ENCODE data around the gene PLEK. TPM values are rescaled to one million over a fixed set of nuclear protein-coding genes. Genes with fewer than 3 reads are reported as not detected.
"Not testable (repeated sequence)": the region's sequence is repeated elsewhere in the genome, so short reads cannot be mapped to it uniquely, and the experiment has no call there.

The PLEK gene
- total and polyA plus RNA-seq, 2 donors (not counting 1 experiment from before 2014, with no cell fraction given) = 39.9 to 78.3 TPM

DNA sequence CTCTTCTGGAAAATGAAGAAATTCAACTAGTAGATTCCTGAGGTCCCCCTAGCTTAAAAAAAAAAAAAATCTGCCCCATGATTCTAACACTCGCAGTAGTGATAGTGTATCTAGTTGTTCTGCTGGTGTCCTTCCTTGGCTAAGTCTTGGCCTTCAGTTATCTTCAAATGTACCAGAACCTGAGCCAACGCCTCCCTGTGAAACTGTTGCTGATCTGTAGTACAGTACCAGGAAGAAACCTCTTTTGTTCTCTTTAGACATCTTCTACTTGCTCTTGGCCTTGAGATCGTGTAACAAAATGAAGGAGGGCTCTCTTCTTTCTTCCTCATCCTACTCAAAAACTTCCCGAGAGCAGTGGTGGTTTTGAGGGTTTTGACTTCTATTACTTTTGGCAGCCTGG lies 31.0 kb downstream of the PLEK start:
- Histone ChIP-seq H2AFZ (ENCODE audit: insufficient read depth, low read depth, low read length, poor library complexity, severe bottlenecking) (no peak overlapping the region), H3K79me2 (ENCODE audit: control insufficient read depth, insufficient read depth, low read length) (peaks cover 26% of the 10 kb centered on the region), H3K4me3 (ENCODE audit: control extremely low read depth in 1 of 5, extremely low read depth in 1 of 5, insufficient read depth in 1 of 5, low read depth in 2 of 5, low read length in 4 of 5) (no peak overlapping the region), H3K27me3 (replicated peaks in 1 of 4; ENCODE audit: control extremely low read depth in 1 of 4, control insufficient read depth in 3 of 4, insufficient read depth in 4 of 4, low read length in 3 of 4) (no peaks in the 10 kb centered on the region), H3K36me3 (replicated peaks in 1 of 2; ENCODE audit: control extremely low read depth in 1 of 2, control insufficient read depth in 1 of 2, extremely low read depth in 1 of 2, insufficient read depth in 2 of 2, low read length in 1 of 2) (peaks cover 3 to 72% of the 10 kb centered on the region in 2 experiments), H3K4me2 (replicated peaks; ENCODE audit: low read depth, low read length, poor library complexity, severe bottlenecking) (no peak overlapping the region), H3K27ac (ENCODE audit: low read length in 2 of 2) (peak overlapping the region; percentile 5 to 10), H3K4me1 (ENCODE audit: control insufficient read depth in 2 of 2, insufficient read depth in 2 of 2, low read length in 2 of 2) (peaks cover 17 to 23% of the 10 kb centered on the region in 2 donors), H4K20me1 (ENCODE audit: control insufficient read depth, insufficient read depth, low read length, poor library complexity, severe bottlenecking) (no peaks in the 10 kb centered on the region), H3K9me3 (ENCODE audit: control extremely low read depth in 1 of 3, control insufficient read depth in 2 of 3, insufficient read depth in 1 of 3, low read length in 2 of 3) (peaks cover 0 to 3% (median 0%) of the 10 kb centered on the region in 3 donors), H3K9ac (ENCODE audit: low read length) (no peak overlapping the region)
- Mint-ChIP-seq H3K4me3 (no peak overlapping the region), H3K27ac (peak overlapping the region; percentile 51), H3K9me3 (ENCODE audit: insufficient read depth) (no peaks in the 10 kb centered on the region), H3K27me3 (no peaks in the 10 kb centered on the region), H3K4me1 (peaks cover 66% of the 10 kb centered on the region)
- TF ChIP-seq, protein P1, sequence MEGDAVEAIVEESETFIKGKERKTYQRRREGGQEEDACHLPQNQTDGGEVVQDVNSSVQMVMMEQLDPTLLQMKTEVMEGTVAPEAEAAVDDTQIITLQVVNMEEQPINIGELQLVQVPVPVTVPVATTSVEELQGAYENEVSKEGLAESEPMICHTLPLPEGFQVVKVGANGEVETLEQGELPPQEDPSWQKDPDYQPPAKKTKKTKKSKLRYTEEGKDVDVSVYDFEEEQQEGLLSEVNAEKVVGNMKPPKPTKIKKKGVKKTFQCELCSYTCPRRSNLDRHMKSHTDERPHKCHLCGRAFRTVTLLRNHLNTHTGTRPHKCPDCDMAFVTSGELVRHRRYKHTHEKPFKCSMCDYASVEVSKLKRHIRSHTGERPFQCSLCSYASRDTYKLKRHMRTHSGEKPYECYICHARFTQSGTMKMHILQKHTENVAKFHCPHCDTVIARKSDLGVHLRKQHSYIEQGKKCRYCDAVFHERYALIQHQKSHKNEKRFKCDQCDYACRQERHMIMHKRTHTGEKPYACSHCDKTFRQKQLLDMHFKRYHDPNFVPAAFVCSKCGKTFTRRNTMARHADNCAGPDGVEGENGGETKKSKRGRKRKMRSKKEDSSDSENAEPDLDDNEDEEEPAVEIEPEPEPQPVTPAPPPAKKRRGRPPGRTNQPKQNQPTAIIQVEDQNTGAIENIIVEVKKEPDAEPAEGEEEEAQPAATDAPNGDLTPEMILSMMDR (IDR thresholded peaks at IDR 0.05) = no peak
- TF ChIP-seq EZH2 (IDR thresholded peaks at IDR 0.05; ENCODE audit: borderline replicate concordance, insufficient read depth, low read depth, low read length, poor library complexity, severe bottlenecking) = no peak
- ChIA-PET CTCF (interaction anchor here (0.5 to 1.3 kb wide), 2 partner anchors 8 to 30 kb away, joined by 3 read pairs; no protein-coding TSS in a partner anchor), POLR2A (interaction anchor here (0.5 kb wide), 1 partner anchor 275 kb away, joined by 3 read pairs; no protein-coding TSS in a partner anchor)
- DNase-seq = no peak
- no peak for ATAC-seq (ENCODE audit: low read depth)
- intact Hi-C loops (cut with micrococcal nuclease) = no loop called here
- WGBS (ENCODE audit: insufficient coverage) = no CpG with 5 or more reads among the region's 4 CpGs

- DNase-seq; POLR2A ChIA-PET; H3K4me2 ChIP-seq (replicated peaks; ENCODE audit: low read depth, low read length, poor library complexity, severe bottlenecking); H3K9me3 ChIP-seq (ENCODE audit: control extremely low read depth in 1 of 3, control insufficient read depth in 2 of 3, insufficient read depth in 1 of 3, low read length in 2 of 3); intact Hi-C loops (cut with micrococcal nuclease); H3K4me3 ChIP-seq (ENCODE audit: control extremely low read depth in 1 of 5, extremely low read depth in 1 of 5, insufficient read depth in 1 of 5, low read depth in 2 of 5, low read length in 4 of 5); H3K27me3 Mint-ChIP-seq; H3K27me3 ChIP-seq (replicated peaks in 1 of 4; ENCODE audit: control extremely low read depth in 1 of 4, control insufficient read depth in 3 of 4, insufficient read depth in 4 of 4, low read length in 3 of 4); H4K20me1 ChIP-seq (ENCODE audit: control insufficient read depth, insufficient read depth, low read length, poor library complexity, severe bottlenecking); ATAC-seq (ENCODE audit: low read depth); H2AFZ ChIP-seq (ENCODE audit: insufficient read depth, low read depth, low read length, poor library complexity, severe bottlenecking); H3K27ac ChIP-seq (ENCODE audit: low read length in 2 of 2); H3K9me3 Mint-ChIP-seq (ENCODE audit: insufficient read depth); H3K4me3 Mint-ChIP-seq; H3K9ac ChIP-seq (ENCODE audit: low read length): not testable (repeated sequence)
- Histone ChIP-seq H3K4me1 (ENCODE audit: control insufficient read depth in 2 of 2, insufficient read depth in 2 of 2, low read length in 2 of 2) (peaks cover 10 to 17% of the 10 kb centered on the region in 2 donors), H3K79me2 (ENCODE audit: control insufficient read depth, insufficient read depth, low read length) (peaks cover 14% of the 10 kb centered on the region), H3K36me3 (replicated peaks in 1 of 2; ENCODE audit: control extremely low read depth in 1 of 2, control insufficient read depth in 1 of 2, extremely low read depth in 1 of 2, insufficient read depth in 2 of 2, low read length in 1 of 2) (peaks cover 1 to 56% of the 10 kb centered on the region in 2 experiments)
- CTCF ChIA-PET = interaction anchor here (1.4 kb wide), 1 partner anchor 14 kb away, joined by 3 read pairs; no protein-coding TSS in a partner anchor
- H3K4me1 Mint-ChIP-seq = peaks cover 68% of the 10 kb centered on the region
- H3K27ac Mint-ChIP-seq = peak overlapping the region; percentile 61
- WGBS (ENCODE audit: insufficient coverage) = no CpG with 5 or more reads among the region's 3 CpGs
Measured at GRCh38 chr2:68397704-68398263, 32.7 kb downstream of the PLEK start.
